Amygdala (tissue), 56 donors: ENCODE data around the gene IQCE.
A peak's percentile ranks its signal among the peaks of the same experiment; 100 is the strongest.
"Not testable (repeated sequence)": the region's sequence is repeated elsewhere in the genome, so short reads cannot be mapped to it uniquely, and the experiment has no call there.

Source experiments
- DNase-seq, 56 donors: peaks; one replicate each; lab custom pipeline; 2025; lab: John Stamatoyannopoulos, UW

Gene IQCE

GRCh38 chr7:2570021-2570420, 11.2 kb downstream of the IQCE start:
- DNase-seq: no peak

- DNase-seq: no peak
Measured at GRCh38 chr7:2571409-2571808, 12.6 kb downstream of the IQCE start.

- peak in 1 of 56 donors; percentile 5 for DNase-seq
Measured at GRCh38 chr7:2572101-2572842, 13.5 kb downstream of the IQCE start.

- DNase-seq: no peak
Measured at GRCh38 chr7:2573761-2574160, 15.0 kb downstream of the IQCE start.

- DNase-seq: no peak
Measured at GRCh38 chr7:2575046-2575732, 16.4 kb downstream of the IQCE start.

GRCh38 chr7:2575733-2576340, 17.1 kb downstream of the IQCE start:
- DNase-seq: peak in 2 of 56 donors; percentile 31 to 32

- DNase-seq: no peak
Measured at GRCh38 chr7:2576742-2577491, 18.1 kb downstream of the IQCE start.

GRCh38 chr7:2577914-2578680, 19.3 kb downstream of the IQCE start:
- DNase-seq: no peak

- no peak for DNase-seq
Measured at GRCh38 chr7:2580636-2581035, 21.9 kb downstream of the IQCE start.

GRCh38 chr7:2582006-2582735, 23.4 kb downstream of the IQCE start:
- DNase-seq: no peak

GRCh38 chr7:2583798-2584580, 25.2 kb downstream of the IQCE start:
- DNase-seq: no peak

- no peak for DNase-seq
Measured at GRCh38 chr7:2585446-2585845, 26.7 kb downstream of the IQCE start.

- DNase-seq: no peak
Measured at GRCh38 chr7:2586326-2587020, 27.7 kb downstream of the IQCE start.

- no peak for DNase-seq
Measured at GRCh38 chr7:2587134-2587533, 28.4 kb downstream of the IQCE start.

- DNase-seq: no peak
Measured at GRCh38 chr7:2587778-2588177, 29.0 kb downstream of the IQCE start.

- DNase-seq: no peak
Measured at GRCh38 chr7:2589341-2589740, 30.6 kb downstream of the IQCE start.

- not testable (repeated sequence) for DNase-seq
Measured at GRCh38 chr7:2589941-2590340, 31.2 kb downstream of the IQCE start.

- DNase-seq: no peak
Measured at GRCh38 chr7:2592375-2592865, 33.6 kb downstream of the IQCE start.
